GM23338 (cell line): ENCODE measurements around the gene PICALM. TPM values are rescaled to one million over a fixed set of nuclear protein-coding genes. Genes with fewer than 3 reads are reported as not detected.

Experiments used
- ATAC-seq: fragments of 200-7000 bp; cut with Tn5 transposase; 3 replicates; pipeline ENCODE4 v1.9.1; 2020
- DNase-seq: peaks from one replicate; pipeline ENCODE4 v3.0.0-alpha.2; 2015; ENCODE audit warnings: low spot score
- H2AFZ ChIP-seq: fragments of 200-600 bp; sonication (generic); 2 replicates; pipeline ENCODE4 v1.8.0; 2016; ENCODE audit warnings: antibody characterized with exemption, mild to moderate bottlenecking, moderate library complexity
- H3F3A ChIP-seq: fragments of 200-600 bp; sonication (generic); replicated peaks from 2 replicates; pipeline ENCODE4 v1.8.0; 2017; ENCODE audit warnings: antibody characterized with exemption, mixed run types, low read depth
- H3K27ac ChIP-seq: fragments of 200-600 bp; sonication (generic); 2 replicates; pipeline ENCODE4 v1.6.1; 2016; ENCODE audit warnings: low read depth
- H3K27me3 ChIP-seq: fragments of 200-600 bp; sonication (generic); 2 replicates; pipeline ENCODE4 v1.8.0; 2016; ENCODE audit warnings: mild to moderate bottlenecking, mixed run types, moderate library complexity; ENCODE audit not compliant: insufficient read depth
- H3K36me3 ChIP-seq: fragments of 200-600 bp; sonication (generic); 2 replicates; pipeline ENCODE4 v1.8.0; 2016; ENCODE audit warnings: mild to moderate bottlenecking; ENCODE audit not compliant: insufficient read depth
- H3K4me1 ChIP-seq: fragments of 200-600 bp; sonication (generic); 2 replicates; pipeline ENCODE4 v1.8.0; 2016; ENCODE audit warnings: mild to moderate bottlenecking, moderate library complexity; ENCODE audit not compliant: insufficient read depth
- H3K4me2 ChIP-seq: fragments of 200-600 bp; sonication (generic); 2 replicates; pipeline ENCODE4 v1.7.1; 2017; ENCODE audit warnings: mixed run types
- H3K4me3 ChIP-seq: fragments of 200-600 bp; sonication (generic); 2 replicates; pipeline ENCODE4 v1.6.1; 2016; ENCODE audit warnings: mixed run types
- H3K79me2 ChIP-seq: fragments of 200-600 bp; sonication (generic); replicated peaks from 2 replicates; pipeline ENCODE4 v1.8.0; 2017; ENCODE audit warnings: mild to moderate bottlenecking; ENCODE audit not compliant: insufficient read depth
- H3K9me2 ChIP-seq: fragments of 200-600 bp; sonication (generic); 2 replicates; pipeline ENCODE4 v1.8.0; 2017; ENCODE audit not compliant: insufficient read depth
- H4K20me1 ChIP-seq: fragments of 200-600 bp; sonication (generic); replicated peaks from 2 replicates; pipeline ENCODE4 v1.8.0; 2017; ENCODE audit warnings: mild to moderate bottlenecking; ENCODE audit not compliant: insufficient read depth
- H3K27ac Mint-ChIP-seq: 2 replicates; pipeline ENCODE4 v1.8.0; 2020; ENCODE audit warnings: inconsistent platforms, mild to moderate bottlenecking, moderate library complexity, mixed read lengths
- H3K27me3 Mint-ChIP-seq: 3 replicates; pipeline ENCODE4 v1.8.0; 2022; ENCODE audit warnings: low read depth, mild to moderate bottlenecking, moderate library complexity, mixed read lengths, inconsistent platforms; ENCODE audit not compliant: insufficient read depth, poor library complexity
- H3K36me3 Mint-ChIP-seq: 3 replicates; pipeline ENCODE4 v1.8.0; 2021; ENCODE audit warnings: low read depth, mild to moderate bottlenecking, inconsistent platforms, moderate library complexity, mixed read lengths
- H3K4me1 Mint-ChIP-seq: 3 replicates; pipeline ENCODE4 v1.8.0; 2020; ENCODE audit warnings: mild to moderate bottlenecking, inconsistent platforms, mixed read lengths
- H3K4me3 Mint-ChIP-seq: 3 replicates; pipeline ENCODE4 v1.8.0; 2021; ENCODE audit warnings: moderate library complexity, mild to moderate bottlenecking, inconsistent platforms, mixed read lengths
- H3K9me3 Mint-ChIP-seq: 3 replicates; pipeline ENCODE4 v1.8.0; 2020; ENCODE audit warnings: moderate library complexity, mild to moderate bottlenecking, inconsistent platforms, mixed read lengths
- CREB1 ChIP-seq: fragments of 250-450 bp; sonication (Bioruptor Pico); IDR thresholded peaks from 2 replicates; pipeline ENCODE4 v1.5.0; 2020; ENCODE audit warnings: low read depth, mild to moderate bottlenecking, moderate library complexity
- EZH2 ChIP-seq: fragments of 200-600 bp; sonication (generic); IDR thresholded peaks from one replicate; pipeline ENCODE4 v1.8.0; 2017; ENCODE audit warnings: antibody characterized with exemption, mild to moderate bottlenecking, low read depth; ENCODE audit not compliant: unreplicated experiment
- NANOG ChIP-seq: IDR thresholded peaks from 2 replicates; pipeline ENCODE4 v1.6.1; 2016; ENCODE audit warnings: antibody characterized with exemption, borderline replicate concordance
- ZNF331 ChIP-seq: fragments of 250-450 bp; sonication (Bioruptor Pico); IDR thresholded peaks from 2 replicates; pipeline ENCODE4 v1.5.0; 2020; ENCODE audit warnings: low read depth, mild to moderate bottlenecking, moderate library complexity
- polyA plus RNA-seq: library from polyadenylated mRNA; unstranded; fragments of >200 nt; fragmentation: Nextera tagmentation; extraction: Ambion mirVana; gene quantifications from 2 replicates; pipeline ENCODE4 v1.2.1, GENCODE V29; 2016
- total RNA-seq: library from RNA; depleted of rRNA; stranded (reverse); fragments of >200 nt; shearing (Covaris generic); gene quantifications from 2 replicates; pipeline ENCODE4 v1.2.3, GENCODE V29; 2014
- TF ChIP-seq, protein P1 (sequence below), 2 experiments: fragments of 200-600 bp in 1 of 2; sonication (generic) in 1 of 2; conservative IDR thresholded peaks; 2 replicates each; pipeline versions ENCODE4 v1.5.1 to v1.6.1; 2016 to 2017; ENCODE audit warnings: antibody characterized with exemption in 2 of 2, low read depth in 2 of 2, mild to moderate bottlenecking in 2 of 2, moderate library complexity in 1 of 2
- TF ChIP-seq, protein P2 (sequence below): IDR thresholded peaks from one replicate; pipeline ENCODE4 v1.6.1; 2018; ENCODE audit warnings: antibody characterized with exemption; ENCODE audit not compliant: unreplicated experiment

Gene PICALM
- total and polyA plus RNA-seq, 2 experiments from 2014 or later = 27.9 to 134 TPM

GRCh38 chr11:86021377-86021776 lies 47.5 kb downstream of the PICALM start:
- Histone ChIP-seq H3K79me2 (no peaks in the 10 kb centered on the region; the same call in none of the 2 replicates), H3K9me2 (no peaks in the 10 kb centered on the region), H4K20me1 (no peaks in the 10 kb centered on the region; the same call in 1 of the 2 replicates), H3F3A (no peaks in the 10 kb centered on the region), H3K4me2 (no peak overlapping the region), H3K27me3 (no peaks in the 10 kb centered on the region), H3K4me1 (no peaks in the 10 kb centered on the region), H3K4me3 (no peak overlapping the region), H2AFZ (no peak overlapping the region), H3K36me3 (no peaks in the 10 kb centered on the region; the same call in 1 of the 2 replicates), H3K27ac (no peak overlapping the region)
- no peaks in the 10 kb centered on the region for H3K9me3 Mint-ChIP-seq
- H3K36me3 Mint-ChIP-seq = peaks cover 24% of the 10 kb centered on the region
- DNase-seq (no peak), ATAC-seq (no peak)
- H3K4me1 Mint-ChIP-seq = peaks cover 9% of the 10 kb centered on the region; the same call in 2 of the 3 replicates
- peak overlapping the region; percentile 85; the same call in 1 of the 2 replicates for H3K27ac Mint-ChIP-seq
- TF ChIP-seq, protein P1, sequence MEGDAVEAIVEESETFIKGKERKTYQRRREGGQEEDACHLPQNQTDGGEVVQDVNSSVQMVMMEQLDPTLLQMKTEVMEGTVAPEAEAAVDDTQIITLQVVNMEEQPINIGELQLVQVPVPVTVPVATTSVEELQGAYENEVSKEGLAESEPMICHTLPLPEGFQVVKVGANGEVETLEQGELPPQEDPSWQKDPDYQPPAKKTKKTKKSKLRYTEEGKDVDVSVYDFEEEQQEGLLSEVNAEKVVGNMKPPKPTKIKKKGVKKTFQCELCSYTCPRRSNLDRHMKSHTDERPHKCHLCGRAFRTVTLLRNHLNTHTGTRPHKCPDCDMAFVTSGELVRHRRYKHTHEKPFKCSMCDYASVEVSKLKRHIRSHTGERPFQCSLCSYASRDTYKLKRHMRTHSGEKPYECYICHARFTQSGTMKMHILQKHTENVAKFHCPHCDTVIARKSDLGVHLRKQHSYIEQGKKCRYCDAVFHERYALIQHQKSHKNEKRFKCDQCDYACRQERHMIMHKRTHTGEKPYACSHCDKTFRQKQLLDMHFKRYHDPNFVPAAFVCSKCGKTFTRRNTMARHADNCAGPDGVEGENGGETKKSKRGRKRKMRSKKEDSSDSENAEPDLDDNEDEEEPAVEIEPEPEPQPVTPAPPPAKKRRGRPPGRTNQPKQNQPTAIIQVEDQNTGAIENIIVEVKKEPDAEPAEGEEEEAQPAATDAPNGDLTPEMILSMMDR (conservative IDR thresholded peaks at IDR 0.05; ENCODE audit: low read depth in 2 of 2) = no peak
- no peak for TF ChIP-seq EZH2
- no peak for TF ChIP-seq CREB1 (CRISPR knock-in tag)
- no peaks in the 10 kb centered on the region for H3K27me3 Mint-ChIP-seq
- H3K4me3 Mint-ChIP-seq = no peak overlapping the region

DNA sequence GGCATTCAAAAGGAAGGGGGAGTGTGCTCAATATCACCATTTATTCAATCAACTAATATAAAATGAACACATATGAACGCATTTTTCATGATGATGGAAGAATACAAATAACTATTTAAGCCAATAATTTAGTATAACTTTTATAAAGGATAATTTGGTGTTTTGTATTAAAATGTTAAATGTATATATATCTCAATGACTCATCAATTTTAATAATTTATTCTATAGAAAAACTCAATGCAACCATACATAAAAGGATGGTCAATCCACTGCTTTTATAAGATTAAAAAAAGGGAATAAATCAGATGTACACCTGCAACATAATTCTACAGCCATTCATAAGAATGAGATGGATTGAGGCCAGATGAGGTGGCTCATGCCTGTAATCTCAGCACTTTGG lies 50.6 kb downstream of the PICALM start:
- Histone ChIP-seq H4K20me1 (no peaks in the 10 kb centered on the region), H3K4me2 (no peak overlapping the region), H3K27me3 (no peaks in the 10 kb centered on the region), H3K9me2 (no peaks in the 10 kb centered on the region), H2AFZ (no peak overlapping the region), H3F3A (no peaks in the 10 kb centered on the region), H3K4me3 (no peak overlapping the region), H3K4me1 (no peaks in the 10 kb centered on the region), H3K36me3 (no peaks in the 10 kb centered on the region; the same call in 1 of the 2 replicates), H3K79me2 (no peaks in the 10 kb centered on the region; the same call in none of the 2 replicates), H3K27ac (no peak overlapping the region)
- no peaks in the 10 kb centered on the region for H3K9me3 Mint-ChIP-seq
- H3K4me3 Mint-ChIP-seq = no peak overlapping the region
- no peak overlapping the region for H3K27ac Mint-ChIP-seq
- ATAC-seq (no peak), DNase-seq (no peak)
- peaks cover 19% of the 10 kb centered on the region; the same call in 2 of the 3 replicates for H3K36me3 Mint-ChIP-seq
- no peaks in the 10 kb centered on the region for H3K27me3 Mint-ChIP-seq
- H3K4me1 Mint-ChIP-seq = peaks cover 9% of the 10 kb centered on the region; the same call in 2 of the 3 replicates
- TF ChIP-seq, protein P2, sequence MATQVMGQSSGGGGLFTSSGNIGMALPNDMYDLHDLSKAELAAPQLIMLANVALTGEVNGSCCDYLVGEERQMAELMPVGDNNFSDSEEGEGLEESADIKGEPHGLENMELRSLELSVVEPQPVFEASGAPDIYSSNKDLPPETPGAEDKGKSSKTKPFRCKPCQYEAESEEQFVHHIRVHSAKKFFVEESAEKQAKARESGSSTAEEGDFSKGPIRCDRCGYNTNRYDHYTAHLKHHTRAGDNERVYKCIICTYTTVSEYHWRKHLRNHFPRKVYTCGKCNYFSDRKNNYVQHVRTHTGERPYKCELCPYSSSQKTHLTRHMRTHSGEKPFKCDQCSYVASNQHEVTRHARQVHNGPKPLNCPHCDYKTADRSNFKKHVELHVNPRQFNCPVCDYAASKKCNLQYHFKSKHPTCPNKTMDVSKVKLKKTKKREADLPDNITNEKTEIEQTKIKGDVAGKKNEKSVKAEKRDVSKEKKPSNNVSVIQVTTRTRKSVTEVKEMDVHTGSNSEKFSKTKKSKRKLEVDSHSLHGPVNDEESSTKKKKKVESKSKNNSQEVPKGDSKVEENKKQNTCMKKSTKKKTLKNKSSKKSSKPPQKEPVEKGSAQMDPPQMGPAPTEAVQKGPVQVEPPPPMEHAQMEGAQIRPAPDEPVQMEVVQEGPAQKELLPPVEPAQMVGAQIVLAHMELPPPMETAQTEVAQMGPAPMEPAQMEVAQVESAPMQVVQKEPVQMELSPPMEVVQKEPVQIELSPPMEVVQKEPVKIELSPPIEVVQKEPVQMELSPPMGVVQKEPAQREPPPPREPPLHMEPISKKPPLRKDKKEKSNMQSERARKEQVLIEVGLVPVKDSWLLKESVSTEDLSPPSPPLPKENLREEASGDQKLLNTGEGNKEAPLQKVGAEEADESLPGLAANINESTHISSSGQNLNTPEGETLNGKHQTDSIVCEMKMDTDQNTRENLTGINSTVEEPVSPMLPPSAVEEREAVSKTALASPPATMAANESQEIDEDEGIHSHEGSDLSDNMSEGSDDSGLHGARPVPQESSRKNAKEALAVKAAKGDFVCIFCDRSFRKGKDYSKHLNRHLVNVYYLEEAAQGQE = no peak
- TF ChIP-seq, protein P1 (conservative IDR thresholded peaks at IDR 0.05; ENCODE audit: low read depth in 2 of 2) = no peak
- no peak for TF ChIP-seq NANOG
- TF ChIP-seq ZNF331 = no peak
